Astrocyte (in vitro differentiated cells and primary cell): ENCODE data around the gene GVQW3. TPM values are rescaled to one million over a fixed set of nuclear protein-coding genes. Genes with fewer than 3 reads are reported as not detected.

Experiments
- DNase-seq: peaks from one replicate; pipeline ENCODE4 v3.0.0-alpha.2; 2010; ENCODE audit warnings: low read depth
- FAIRE-seq: peaks from 2 replicates; lab custom pipeline; 2011; peaks lifted over from hg19 to GRCh38; lab: Jason Lieb, UNC
- H2AFZ ChIP-seq: 2 replicates; pipeline ENCODE4 v1.6.0; 2012; ENCODE audit warnings: low read depth, low read length, inconsistent platforms
- H3K27ac ChIP-seq: 2 replicates; pipeline ENCODE4 v1.5.1; 2011; ENCODE audit warnings: low read depth, low read length, inconsistent platforms
- H3K27me3 ChIP-seq: 2 replicates; pipeline ENCODE4 v1.6.0; 2011; ENCODE audit warnings: low read length, inconsistent platforms; ENCODE audit not compliant: insufficient read depth
- H3K36me3 ChIP-seq: 2 replicates; pipeline ENCODE4 v1.5.1; 2011; ENCODE audit warnings: low read length, inconsistent platforms; ENCODE audit not compliant: insufficient read depth
- H3K4me1 ChIP-seq: 2 replicates; pipeline ENCODE4 v1.5.1; 2011; ENCODE audit warnings: low read length, inconsistent platforms; ENCODE audit not compliant: insufficient read depth
- H3K4me2 ChIP-seq: 2 replicates; pipeline ENCODE4 v1.6.0; 2012; ENCODE audit warnings: low read length, inconsistent platforms
- H3K4me3 ChIP-seq: 2 replicates; pipeline ENCODE4 v1.5.1; 2011; ENCODE audit warnings: low read depth, mild to moderate bottlenecking, low read length, inconsistent platforms; ENCODE audit not compliant: insufficient read depth
- H3K79me2 ChIP-seq: 2 replicates; pipeline ENCODE4 v1.6.0; 2012; ENCODE audit warnings: mild to moderate bottlenecking, low read length, inconsistent platforms; ENCODE audit not compliant: insufficient read depth
- H3K9ac ChIP-seq: 2 replicates; pipeline ENCODE4 v1.6.0; 2012; ENCODE audit warnings: mild to moderate bottlenecking, low read length, inconsistent platforms
- H3K9me3 ChIP-seq: 2 replicates; pipeline ENCODE4 v1.5.1; 2012; ENCODE audit warnings: low read depth, mild to moderate bottlenecking, low read length, inconsistent platforms; ENCODE audit not compliant: insufficient read depth
- H4K20me1 ChIP-seq: 2 replicates; pipeline ENCODE4 v1.6.0; 2012; ENCODE audit warnings: low read length, inconsistent platforms; ENCODE audit not compliant: insufficient read depth
- H3K27ac Mint-ChIP-seq: one replicate; pipeline ENCODE4 v1.8.0; 2021; ENCODE audit warnings: mild to moderate bottlenecking, mixed read lengths; ENCODE audit not compliant: unreplicated experiment
- H3K27me3 Mint-ChIP-seq: one replicate; pipeline ENCODE4 v1.8.0; 2021; ENCODE audit warnings: low read depth, mixed read lengths; ENCODE audit not compliant: unreplicated experiment
- H3K36me3 Mint-ChIP-seq: one replicate; pipeline ENCODE4 v1.8.0; 2021; ENCODE audit warnings: low read depth, mixed read lengths; ENCODE audit not compliant: unreplicated experiment
- H3K4me1 Mint-ChIP-seq: one replicate; pipeline ENCODE4 v1.8.0; 2021; ENCODE audit warnings: low read depth, mixed read lengths; ENCODE audit not compliant: unreplicated experiment
- H3K4me3 Mint-ChIP-seq: one replicate; pipeline ENCODE4 v1.8.0; 2021; ENCODE audit warnings: mild to moderate bottlenecking, moderate library complexity, mixed read lengths; ENCODE audit not compliant: unreplicated experiment
- H3K9me3 Mint-ChIP-seq: one replicate; pipeline ENCODE4 v1.8.0; 2021; ENCODE audit warnings: mild to moderate bottlenecking, mixed read lengths; ENCODE audit not compliant: unreplicated experiment
- EZH2 ChIP-seq: IDR thresholded peaks from 2 replicates; pipeline ENCODE4 v1.6.1; 2012; ENCODE audit warnings: mild to moderate bottlenecking, low read length, inconsistent platforms; ENCODE audit not compliant: insufficient read depth
- total RNA-seq: library from RNA; stranded (reverse); gene quantifications from 2 replicates; pipeline ENCODE4 v1.2.1, GENCODE V29; 2021
- TF ChIP-seq, protein P1 (sequence below): IDR thresholded peaks from 2 replicates; pipeline ENCODE4 v1.5.1; 2011; ENCODE audit warnings: low read depth, mild to moderate bottlenecking, inconsistent platforms, low read length, moderate library complexity; ENCODE audit not compliant: insufficient read depth

The GVQW3 gene
- total RNA-seq, 1 donor from 2014 or later: 2.0 TPM

DNA sequence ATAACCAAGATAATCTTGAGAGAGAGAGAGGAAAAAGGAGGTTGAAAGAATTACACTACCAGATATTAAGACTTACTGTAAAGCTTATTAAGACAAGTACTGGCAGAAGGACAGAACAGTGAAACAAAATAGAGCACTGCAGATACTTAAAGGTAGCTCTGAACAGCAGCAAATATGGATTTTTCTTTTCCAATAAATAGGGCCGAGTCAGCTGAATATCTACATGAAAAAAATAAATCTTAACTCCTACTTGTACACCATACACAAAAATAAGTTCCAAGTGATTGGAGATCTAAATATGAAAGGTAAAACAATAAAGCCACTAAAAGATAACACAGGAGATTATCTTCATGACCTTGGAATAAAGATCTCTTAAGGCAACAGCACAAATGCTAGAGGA lies 12.6 kb upstream of the GVQW3 start:
- Histone ChIP-seq H3K9ac (no peak overlapping the region), H3K27ac (no peak overlapping the region), H4K20me1 (peaks cover 59% of the 10 kb centered on the region), H3K4me2 (no peak overlapping the region), H3K36me3 (no peaks in the 10 kb centered on the region), H3K4me3 (no peak overlapping the region), H2AFZ (no peak overlapping the region), H3K27me3 (no peaks in the 10 kb centered on the region), H3K79me2 (peaks cover 85% of the 10 kb centered on the region), H3K9me3 (no peaks in the 10 kb centered on the region), H3K4me1 (peaks cover 7% of the 10 kb centered on the region)
- no peaks in the 10 kb centered on the region for H3K27me3 Mint-ChIP-seq
- peaks cover 8% of the 10 kb centered on the region for H3K4me1 Mint-ChIP-seq
- TF ChIP-seq EZH2: no peak
- TF ChIP-seq, protein P1, sequence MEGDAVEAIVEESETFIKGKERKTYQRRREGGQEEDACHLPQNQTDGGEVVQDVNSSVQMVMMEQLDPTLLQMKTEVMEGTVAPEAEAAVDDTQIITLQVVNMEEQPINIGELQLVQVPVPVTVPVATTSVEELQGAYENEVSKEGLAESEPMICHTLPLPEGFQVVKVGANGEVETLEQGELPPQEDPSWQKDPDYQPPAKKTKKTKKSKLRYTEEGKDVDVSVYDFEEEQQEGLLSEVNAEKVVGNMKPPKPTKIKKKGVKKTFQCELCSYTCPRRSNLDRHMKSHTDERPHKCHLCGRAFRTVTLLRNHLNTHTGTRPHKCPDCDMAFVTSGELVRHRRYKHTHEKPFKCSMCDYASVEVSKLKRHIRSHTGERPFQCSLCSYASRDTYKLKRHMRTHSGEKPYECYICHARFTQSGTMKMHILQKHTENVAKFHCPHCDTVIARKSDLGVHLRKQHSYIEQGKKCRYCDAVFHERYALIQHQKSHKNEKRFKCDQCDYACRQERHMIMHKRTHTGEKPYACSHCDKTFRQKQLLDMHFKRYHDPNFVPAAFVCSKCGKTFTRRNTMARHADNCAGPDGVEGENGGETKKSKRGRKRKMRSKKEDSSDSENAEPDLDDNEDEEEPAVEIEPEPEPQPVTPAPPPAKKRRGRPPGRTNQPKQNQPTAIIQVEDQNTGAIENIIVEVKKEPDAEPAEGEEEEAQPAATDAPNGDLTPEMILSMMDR: no peak
- no peaks in the 10 kb centered on the region for H3K36me3 Mint-ChIP-seq
- no peak for FAIRE-seq
- H3K9me3 Mint-ChIP-seq: no peaks in the 10 kb centered on the region
- DNase-seq: no peak
- no peak overlapping the region for H3K4me3 Mint-ChIP-seq
- no peak overlapping the region for H3K27ac Mint-ChIP-seq

DNA sequence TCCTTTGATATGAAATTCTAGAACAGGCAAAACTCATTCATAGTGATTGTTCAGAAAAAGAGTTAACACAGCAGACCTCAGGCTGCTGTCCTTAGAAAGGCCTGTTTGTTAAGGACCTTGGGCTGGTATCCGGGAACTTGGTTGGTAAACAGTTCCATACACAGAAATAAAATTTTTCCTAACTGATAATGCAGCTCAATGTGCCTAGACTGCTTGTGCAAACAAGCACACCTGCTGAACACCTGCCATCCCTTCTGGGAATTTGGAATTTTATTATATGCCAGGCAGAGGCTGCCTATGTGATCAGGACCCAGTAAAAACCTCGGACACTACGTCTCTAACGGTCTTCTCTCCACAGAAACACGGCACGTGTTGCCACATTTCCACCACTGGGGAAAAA lies 11.7 kb upstream of the GVQW3 start:
- no peak overlapping the region for H3K27ac Mint-ChIP-seq
- no peak overlapping the region for H2AFZ ChIP-seq
- H3K9me3 ChIP-seq: no peaks in the 10 kb centered on the region
- H3K9ac ChIP-seq: no peak overlapping the region
- no peak for TF ChIP-seq EZH2
- TF ChIP-seq, protein P1: no peak
- FAIRE-seq (no peak), DNase-seq (no peak)
- peaks cover 7% of the 10 kb centered on the region for H3K4me1 ChIP-seq
- no peak overlapping the region for H3K4me3 Mint-ChIP-seq
- peaks cover 66% of the 10 kb centered on the region for H4K20me1 ChIP-seq
- H3K4me1 Mint-ChIP-seq: peaks cover 8% of the 10 kb centered on the region
- no peaks in the 10 kb centered on the region for H3K36me3 Mint-ChIP-seq
- no peaks in the 10 kb centered on the region for H3K27me3 Mint-ChIP-seq
- no peak overlapping the region for H3K4me3 ChIP-seq
- no peak overlapping the region for H3K27ac ChIP-seq
- H3K4me2 ChIP-seq: no peak overlapping the region
- H3K9me3 Mint-ChIP-seq: no peaks in the 10 kb centered on the region
- peaks cover 93% of the 10 kb centered on the region for H3K79me2 ChIP-seq
- no peaks in the 10 kb centered on the region for H3K36me3 ChIP-seq
- no peaks in the 10 kb centered on the region for H3K27me3 ChIP-seq

DNA sequence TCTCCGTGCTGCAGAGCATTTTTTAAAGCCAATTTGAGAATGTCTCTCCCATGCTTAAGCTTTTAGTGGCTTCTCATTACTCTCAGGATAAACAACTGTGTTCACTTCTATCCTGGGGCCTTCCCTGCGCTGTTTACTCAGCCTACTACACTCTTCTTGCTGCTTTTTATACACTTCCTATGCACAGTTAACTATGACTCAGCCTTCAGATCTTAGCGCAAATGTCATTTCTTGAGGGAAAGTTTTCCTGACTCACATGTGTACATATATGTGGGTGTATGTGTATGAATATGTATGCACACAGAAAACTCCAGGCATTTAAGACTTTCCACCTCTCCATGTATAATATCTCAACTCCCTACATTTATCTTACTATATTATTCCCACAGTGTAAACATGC lies 10.0 kb upstream of the GVQW3 start:
- H3K27ac ChIP-seq: peak overlapping the region; percentile 50
- no peak overlapping the region for H3K4me3 ChIP-seq
- H3K4me2 ChIP-seq: peak overlapping the region; percentile 68
- no peaks in the 10 kb centered on the region for H3K9me3 ChIP-seq
- no peaks in the 10 kb centered on the region for H3K36me3 Mint-ChIP-seq
- H3K79me2 ChIP-seq: peaks cover 95% of the 10 kb centered on the region
- FAIRE-seq: no peak
- H3K27me3 Mint-ChIP-seq: no peaks in the 10 kb centered on the region
- TF ChIP-seq, protein P1: no peak
- no peak for TF ChIP-seq EZH2
- DNase-seq: peak; percentile 75
- H3K9ac ChIP-seq: peak overlapping the region; percentile 25
- peak overlapping the region; percentile 27 for H3K27ac Mint-ChIP-seq
- H3K9me3 Mint-ChIP-seq: no peaks in the 10 kb centered on the region
- peaks cover 8% of the 10 kb centered on the region for H3K4me1 Mint-ChIP-seq
- H3K4me1 ChIP-seq: peaks cover 7% of the 10 kb centered on the region
- no peaks in the 10 kb centered on the region for H3K36me3 ChIP-seq
- no peaks in the 10 kb centered on the region for H3K27me3 ChIP-seq
- H2AFZ ChIP-seq: no peak overlapping the region
- H4K20me1 ChIP-seq: peaks cover 74% of the 10 kb centered on the region
- H3K4me3 Mint-ChIP-seq: no peak overlapping the region
